ENCODE measurements around the gene FHOD3.

The FHOD3 gene

GRCh38 chr18:36297417-36298125 lies at the start of gene FHOD3:
FHOD3 (plus strand) TSS chr18:36297713; CDS start chr18:36297836, 123 bp downstream.
- DNase-seq: no peak

- DNase-seq: no peak
These were observed 48.1 kb upstream of the FHOD3 start for GRCh38 chr18:36249392-36249791.

- no peak for DNase-seq
These were observed 46.7 kb upstream of the FHOD3 start for GRCh38 chr18:36250827-36251226.

GRCh38 chr18:36255072-36255698 lies 42.3 kb upstream of the FHOD3 start:
- DNase-seq: no peak

- no peak for DNase-seq
These were observed 41.4 kb upstream of the FHOD3 start for GRCh38 chr18:36256094-36256493.

GRCh38 chr18:36262971-36263370 lies 34.5 kb upstream of the FHOD3 start:
- no peak for DNase-seq

GRCh38 chr18:36264283-36264682 lies 33.2 kb upstream of the FHOD3 start:
- DNase-seq: no peak

GRCh38 chr18:36265015-36265414 lies 32.5 kb upstream of the FHOD3 start:
- DNase-seq: no peak

- DNase-seq: no peak
These were observed 28.4 kb upstream of the FHOD3 start for GRCh38 chr18:36269157-36269556.

GRCh38 chr18:36271153-36271552 lies 26.4 kb upstream of the FHOD3 start:
- DNase-seq: no peak

- no peak for DNase-seq
These were observed 24.2 kb upstream of the FHOD3 start for GRCh38 chr18:36273347-36273746.

GRCh38 chr18:36274083-36274715 lies 23.3 kb upstream of the FHOD3 start:
- DNase-seq: no peak

- no peak for DNase-seq
These were observed 22.0 kb upstream of the FHOD3 start for GRCh38 chr18:36275561-36275960.

GRCh38 chr18:36279001-36279400 lies 18.5 kb upstream of the FHOD3 start:
- DNase-seq: no peak

- DNase-seq: no peak
These were observed 15.6 kb upstream of the FHOD3 start for GRCh38 chr18:36281936-36282335.

GRCh38 chr18:36283448-36283847 lies 14.1 kb upstream of the FHOD3 start:
- DNase-seq: no peak

- DNase-seq: no peak
These were observed 13.2 kb upstream of the FHOD3 start for GRCh38 chr18:36284268-36284667.

- peak in 5 of 6 experiments; percentile 8 to 56 (median 23) for DNase-seq
These were observed 12.7 kb upstream of the FHOD3 start for GRCh38 chr18:36284671-36285295.

- DNase-seq: no peak
These were observed 9.9 kb upstream of the FHOD3 start for GRCh38 chr18:36287653-36288052.

GRCh38 chr18:36288689-36289088 lies 8.8 kb upstream of the FHOD3 start:
- DNase-seq: no peak

- no peak for DNase-seq
These were observed 3.5 kb upstream of the FHOD3 start for GRCh38 chr18:36294031-36294430.

- DNase-seq: no peak
These were observed 2.3 kb upstream of the FHOD3 start for GRCh38 chr18:36295214-36295613.

GRCh38 chr18:36295880-36296301 lies 1.6 kb upstream of the FHOD3 start:
- no peak for DNase-seq
